GM19395 (cell line): ENCODE measurements around the gene ZNF469.

Experiments
- ATAC-seq: cut with Tn5 transposase; IDR thresholded peaks from one replicate; pipeline ENCODE4 v1.9.1; 2021; ENCODE audit warnings: mild to moderate bottlenecking, moderate library complexity; ENCODE audit not compliant: unreplicated experiment

The ZNF469 gene

GRCh38 chr16:88426018-88426417, 43.3 kb downstream of the ZNF469 start:
- ATAC-seq, result no peak

DNA sequence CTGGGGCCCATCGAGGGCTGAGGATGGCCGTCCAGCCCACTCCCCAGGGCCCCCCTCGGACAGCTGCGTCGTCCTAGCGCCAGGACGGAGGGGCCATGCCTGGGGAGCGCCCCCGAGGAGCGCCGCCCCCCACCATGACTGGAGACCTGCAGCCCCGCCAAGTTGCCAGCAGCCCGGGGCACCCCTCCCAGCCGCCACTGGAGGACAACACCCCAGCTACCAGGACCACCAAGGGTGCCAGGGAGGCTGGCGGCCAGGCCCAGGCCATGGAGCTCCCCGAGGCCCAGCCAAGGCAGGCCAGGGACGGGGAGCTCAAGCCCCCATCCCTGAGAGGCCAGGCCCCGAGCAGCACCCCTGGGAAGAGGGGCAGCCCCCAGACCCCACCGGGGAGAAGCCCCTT, 44.6 kb downstream of the ZNF469 start:
- no peak for ATAC-seq

GRCh38 chr16:88428156-88428555, 45.4 kb downstream of the ZNF469 start:
- no peak for ATAC-seq

DNA sequence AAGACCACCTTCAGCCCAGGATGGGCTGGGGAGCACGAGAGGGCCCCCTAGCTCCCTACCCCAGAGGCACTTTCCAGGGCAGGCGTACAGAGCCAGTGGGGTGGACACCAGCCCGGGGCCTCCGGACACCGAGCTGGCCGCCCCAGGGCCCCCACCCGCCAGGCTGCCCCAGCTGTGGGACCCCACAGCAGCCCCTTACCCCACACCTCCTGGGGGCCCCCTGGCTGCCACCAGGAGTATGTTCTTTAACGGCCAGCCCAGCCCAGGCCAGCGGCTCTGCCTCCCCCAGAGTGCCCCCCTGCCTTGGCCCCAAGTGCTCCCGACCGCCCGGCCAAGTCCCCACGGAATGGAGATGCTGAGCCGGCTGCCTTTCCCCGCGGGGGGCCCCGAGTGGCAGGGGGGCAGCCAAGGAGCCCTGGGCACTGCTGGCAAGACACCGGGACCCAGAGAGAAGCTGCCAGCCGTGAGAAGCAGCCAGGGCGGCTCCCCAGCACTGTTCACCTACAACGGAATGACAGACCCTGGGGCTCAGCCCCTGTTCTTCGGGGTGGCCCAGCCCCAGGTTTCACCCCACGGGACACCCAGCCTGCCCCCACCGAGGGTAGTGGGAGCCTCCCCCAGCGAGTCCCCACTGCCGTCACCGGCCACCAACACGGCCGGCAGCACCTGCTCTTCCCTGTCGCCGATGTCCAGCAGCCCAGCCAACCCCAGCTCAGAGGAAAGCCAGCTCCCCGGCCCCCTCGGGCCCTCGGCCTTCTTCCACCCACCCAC, 46.0 kb downstream of the ZNF469 start:
- no peak for ATAC-seq

GRCh38 chr16:88429387-88430184, 46.8 kb downstream of the ZNF469 start:
- ATAC-seq, result no peak

DNA sequence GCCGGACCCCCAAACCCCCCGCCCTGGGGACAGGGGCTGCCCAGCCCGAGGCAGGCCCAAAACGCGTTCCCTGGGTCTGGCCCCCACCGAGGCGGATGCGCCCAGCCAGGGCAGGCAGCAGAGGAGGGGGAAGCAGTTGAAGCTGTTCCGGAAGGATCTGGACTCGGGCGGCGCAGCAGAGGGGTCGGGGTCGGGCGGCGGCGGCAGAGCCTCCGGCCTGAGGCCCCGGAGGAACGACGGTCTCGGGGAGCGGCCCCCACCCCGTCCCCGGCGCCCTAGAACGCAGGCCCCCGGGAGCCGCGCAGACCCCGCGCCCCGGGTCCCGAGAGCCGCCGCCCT, 47.4 kb downstream of the ZNF469 start:
- ATAC-seq, result no peak

GRCh38 chr16:88430524-88431446, 48.0 kb downstream of the ZNF469 start:
- ATAC-seq, result no peak

DNA sequence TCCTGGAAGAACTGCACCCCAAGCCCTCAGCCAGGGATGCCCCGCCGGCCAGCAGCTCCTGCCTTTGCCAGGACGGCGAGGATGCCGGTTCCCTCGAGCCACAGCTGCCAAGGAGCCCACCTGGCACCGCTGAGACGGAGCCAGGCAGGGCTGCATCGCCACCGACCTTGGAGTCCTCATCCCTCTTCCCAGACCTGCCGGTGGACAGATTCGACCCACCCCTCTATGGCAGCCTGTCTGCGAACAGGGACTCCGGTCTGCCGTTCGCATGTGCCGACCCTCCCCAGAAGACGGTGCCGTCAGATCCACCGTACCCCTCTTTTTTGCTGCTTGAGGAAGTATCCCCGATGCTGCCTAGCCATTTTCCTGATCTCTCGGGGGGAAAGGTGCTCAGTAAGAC, 48.9 kb downstream of the ZNF469 start:
- no peak for ATAC-seq

DNA sequence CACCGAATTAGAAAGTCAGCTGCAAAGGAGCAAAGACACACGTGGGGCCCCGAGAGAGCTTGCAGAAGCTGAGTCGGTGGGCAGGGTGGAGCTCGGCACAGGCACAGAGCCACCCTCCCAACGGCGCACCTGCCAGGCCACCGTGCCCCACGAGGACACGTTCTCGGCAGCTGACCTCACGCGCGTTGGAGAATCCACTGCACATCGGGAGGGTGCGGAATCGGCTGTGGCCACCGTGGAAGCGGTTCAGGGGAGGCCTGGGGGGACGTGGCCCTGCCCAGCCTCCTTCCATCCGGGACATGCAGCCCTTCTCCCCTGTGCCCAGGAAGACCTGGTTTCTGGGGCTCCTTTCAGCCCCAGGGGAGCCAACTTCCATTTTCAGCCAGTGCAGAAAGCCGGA, 49.4 kb downstream of the ZNF469 start:
- ATAC-seq, result no peak
